Stimulated activated CD8-positive, alpha-beta memory T cell treated with anti-CD3 and anti-CD28 coated beads, Interleukin-4, amount 100 ng/mL, for 4 hours (primary cell): ENCODE measurements around the gene MRPS15.
"Not testable (repeated sequence)": the region's sequence is repeated elsewhere in the genome, so short reads cannot be mapped to it uniquely, and the experiment has no call there.

Source experiments
- DNase-seq, 2 donors: peaks; one replicate each; pipeline ENCODE4 v3.0.0-alpha.2; 2020; ENCODE audit warnings: low read depth in 2 of 2, low spot score in 1 of 2

Gene MRPS15

GRCh38 chr1:36463803-36464604, at the start of gene MRPS15:
Gene MRPS15, minus strand, starts transcription at chr1:36464384. Its CDS starts 109 bp downstream, at chr1:36464275.
- DNase-seq, result peak; percentile 91 to 95

GRCh38 chr1:36512842-36513241, 48.7 kb upstream of the MRPS15 start:
- no peak for DNase-seq

GRCh38 chr1:36511804-36512798, 47.9 kb upstream of the MRPS15 start:
- DNase-seq, result no peak

GRCh38 chr1:36511220-36511619, 47.0 kb upstream of the MRPS15 start:
- DNase-seq, result not testable (repeated sequence)

- DNase-seq, result no peak
Measured at GRCh38 chr1:36510418-36510817, 46.2 kb upstream of the MRPS15 start.

- no peak for DNase-seq
Measured at GRCh38 chr1:36508257-36508656, 44.1 kb upstream of the MRPS15 start.

GRCh38 chr1:36506276-36506920, 42.2 kb upstream of the MRPS15 start:
- DNase-seq, result no peak

GRCh38 chr1:36503733-36504132, 39.5 kb upstream of the MRPS15 start:
- no peak for DNase-seq

- no peak for DNase-seq
Measured at GRCh38 chr1:36503159-36503558, 39.0 kb upstream of the MRPS15 start.

GRCh38 chr1:36502616-36503015, 38.4 kb upstream of the MRPS15 start:
- no peak for DNase-seq

- DNase-seq, result not testable (repeated sequence)
Measured at GRCh38 chr1:36501911-36502310, 37.7 kb upstream of the MRPS15 start.

GRCh38 chr1:36497207-36497606, 33.0 kb upstream of the MRPS15 start:
- DNase-seq, result no peak

- no peak for DNase-seq
Measured at GRCh38 chr1:36494971-36495370, 30.8 kb upstream of the MRPS15 start.

GRCh38 chr1:36493524-36493923, 29.3 kb upstream of the MRPS15 start:
- DNase-seq, result no peak

GRCh38 chr1:36492491-36492890, 28.3 kb upstream of the MRPS15 start:
- DNase-seq, result no peak

- DNase-seq, result not testable (repeated sequence)
Measured at GRCh38 chr1:36489258-36490051, 25.3 kb upstream of the MRPS15 start.

- DNase-seq, result no peak
Measured at GRCh38 chr1:36487906-36488305, 23.7 kb upstream of the MRPS15 start.

GRCh38 chr1:36487336-36487725, 23.1 kb upstream of the MRPS15 start:
- not testable (repeated sequence) for DNase-seq

GRCh38 chr1:36486439-36487335, 22.5 kb upstream of the MRPS15 start:
- no peak for DNase-seq

GRCh38 chr1:36486093-36486438, 21.9 kb upstream of the MRPS15 start:
- no peak for DNase-seq
